ENCODE results near the gene BCL2L12.
"Not testable (repeated sequence)": the region's sequence is repeated elsewhere in the genome, so short reads cannot be mapped to it uniquely, and the experiment has no call there.

Gene BCL2L12, protein sequence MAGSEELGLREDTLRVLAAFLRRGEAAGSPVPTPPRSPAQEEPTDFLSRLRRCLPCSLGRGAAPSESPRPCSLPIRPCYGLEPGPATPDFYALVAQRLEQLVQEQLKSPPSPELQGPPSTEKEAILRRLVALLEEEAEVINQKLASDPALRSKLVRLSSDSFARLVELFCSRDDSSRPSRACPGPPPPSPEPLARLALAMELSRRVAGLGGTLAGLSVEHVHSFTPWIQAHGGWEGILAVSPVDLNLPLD

DNA sequence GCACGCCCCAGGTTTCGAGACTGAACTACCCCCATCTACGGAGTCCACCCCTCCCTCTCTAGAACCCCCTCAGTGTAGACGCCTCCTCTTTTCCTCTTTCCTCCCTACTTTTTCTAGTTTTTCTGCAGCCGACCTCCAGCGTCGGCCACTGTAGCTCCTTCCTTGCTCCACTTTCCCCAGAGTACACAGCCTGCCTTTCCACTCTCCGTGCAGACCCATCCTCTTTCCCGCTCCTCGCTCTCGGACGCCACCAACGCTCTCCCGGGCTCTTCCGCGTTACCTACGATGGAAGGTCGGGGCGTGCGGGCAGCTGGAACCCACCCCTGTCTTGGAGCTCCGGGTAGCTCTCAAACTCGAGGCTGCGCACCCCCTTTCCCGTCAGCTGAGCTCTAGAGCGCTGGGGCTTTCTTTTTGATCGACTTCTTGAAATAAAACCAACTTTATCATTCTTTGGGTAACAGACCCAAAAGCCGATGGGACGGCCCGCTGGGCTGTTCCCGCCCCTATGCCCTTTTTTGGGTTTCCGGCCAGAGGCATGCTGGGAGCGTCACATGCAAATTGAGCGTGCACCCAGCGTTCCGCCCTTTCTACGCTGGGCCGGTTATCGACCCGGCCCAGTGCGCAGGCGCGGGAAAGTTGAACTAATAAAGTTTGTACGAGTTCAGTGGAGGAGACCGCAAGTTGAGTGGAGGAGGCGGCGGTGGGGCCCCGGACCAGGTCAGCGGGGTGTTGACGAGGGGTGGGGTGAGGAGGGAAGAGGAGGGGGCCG lies at the start of gene BCL2L12, which contains the start of gene IRF3:
Gene BCL2L12 (plus strand): TSS at position 583 of the 769 bp plus-strand sequence. CDS start 760 bp downstream, outside the sequence.
Gene IRF3 (minus strand): TSS at position 507 of the 769 bp plus-strand sequence. CDS start 1,019 bp downstream, outside the sequence.
- DNase-seq = peak; percentile 98

GRCh38 chr19:49616532-49616931 lies 49.2 kb upstream of the BCL2L12 start:
- DNase-seq = no peak

- no peak for DNase-seq
Measured at GRCh38 chr19:49616945-49617344, 48.8 kb upstream of the BCL2L12 start.

DNA sequence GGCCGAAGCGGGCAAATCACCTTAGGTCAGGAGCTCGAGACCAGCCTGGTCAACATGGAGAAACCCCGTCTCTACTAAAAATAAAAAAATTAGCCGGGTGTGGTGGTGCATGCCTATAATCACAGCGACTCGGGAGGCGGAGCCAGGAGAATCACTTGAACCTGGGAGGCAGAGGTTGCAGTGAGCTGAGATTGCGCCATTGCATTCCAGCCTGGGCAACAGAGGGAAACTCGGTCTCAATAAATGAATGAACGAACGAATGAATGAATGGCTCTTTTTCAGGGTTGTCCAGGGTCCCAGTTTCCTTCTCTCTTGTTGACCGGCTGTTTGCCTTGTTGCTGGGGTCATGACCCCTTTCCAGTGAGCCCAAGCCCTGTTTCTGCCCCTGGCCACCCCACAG lies 47.9 kb upstream of the BCL2L12 start:
- DNase-seq = not testable (repeated sequence)

DNA sequence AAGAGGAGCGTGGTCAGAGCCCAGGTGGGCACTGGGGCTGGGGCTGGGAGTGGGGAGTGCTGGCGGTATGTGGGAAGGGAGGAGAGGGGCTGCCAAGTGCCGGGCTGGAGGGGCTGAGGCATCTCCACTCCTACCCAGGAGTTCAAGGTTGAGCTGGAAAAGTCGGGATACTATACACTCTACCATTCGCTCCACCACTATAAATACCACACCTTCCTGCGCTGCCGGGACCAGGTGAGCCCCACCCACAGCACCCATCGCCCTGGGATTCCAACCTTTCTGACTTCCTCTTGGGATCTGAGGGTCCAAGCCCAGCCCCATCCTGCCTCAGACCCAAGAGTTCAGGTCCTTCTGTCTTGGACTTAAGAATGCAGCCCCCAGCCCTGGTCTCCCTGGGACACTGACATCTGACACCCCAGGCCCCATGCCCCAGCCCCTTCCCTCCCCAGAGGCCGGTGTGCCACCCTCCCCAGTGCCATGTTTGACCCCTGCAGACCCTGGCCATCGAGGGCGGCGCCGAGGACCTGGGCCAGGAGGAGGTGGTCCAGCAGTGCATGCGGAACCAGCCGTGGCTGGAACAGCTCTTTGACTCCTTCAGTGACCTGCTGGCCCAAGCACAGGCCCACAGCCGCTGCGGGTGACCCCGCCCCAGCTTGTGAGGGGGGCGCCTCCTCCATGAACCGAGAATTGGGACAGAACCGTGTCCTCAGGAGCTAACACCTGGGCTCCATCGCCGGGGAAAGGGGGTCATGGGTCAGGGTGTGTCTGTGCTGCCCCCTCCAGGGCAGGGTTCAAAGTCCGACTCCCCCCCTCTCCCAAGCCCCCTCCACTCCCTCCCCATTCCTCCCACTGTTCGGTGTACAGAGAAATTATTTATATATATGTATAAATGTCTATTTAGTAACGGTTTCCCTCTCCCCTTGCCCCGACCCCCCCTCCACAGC lies 40.5 kb upstream of the BCL2L12 start:
- no peak for DNase-seq

DNA sequence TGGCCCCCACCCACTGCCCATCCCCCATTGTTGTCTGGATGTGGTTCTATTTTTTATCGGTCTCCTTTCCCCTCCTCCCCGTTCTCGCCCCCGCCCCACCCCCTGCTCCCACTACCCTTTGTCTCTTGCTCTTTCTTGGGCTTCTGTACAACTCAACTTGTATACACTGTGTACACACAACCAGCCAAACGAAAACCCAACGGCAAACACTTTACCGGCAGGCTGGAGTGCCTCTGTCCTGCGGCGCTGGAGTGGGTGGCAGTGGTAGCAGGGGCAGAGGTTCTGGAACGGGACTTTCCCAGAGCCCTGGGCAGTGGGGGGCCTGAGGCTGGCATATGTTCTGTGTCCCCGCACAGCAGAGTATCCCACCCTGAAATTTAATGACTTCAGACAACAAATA lies 39.5 kb upstream of the BCL2L12 start:
- no peak for DNase-seq

GRCh38 chr19:49629659-49630058 lies 36.1 kb upstream of the BCL2L12 start:
- no peak for DNase-seq

DNA sequence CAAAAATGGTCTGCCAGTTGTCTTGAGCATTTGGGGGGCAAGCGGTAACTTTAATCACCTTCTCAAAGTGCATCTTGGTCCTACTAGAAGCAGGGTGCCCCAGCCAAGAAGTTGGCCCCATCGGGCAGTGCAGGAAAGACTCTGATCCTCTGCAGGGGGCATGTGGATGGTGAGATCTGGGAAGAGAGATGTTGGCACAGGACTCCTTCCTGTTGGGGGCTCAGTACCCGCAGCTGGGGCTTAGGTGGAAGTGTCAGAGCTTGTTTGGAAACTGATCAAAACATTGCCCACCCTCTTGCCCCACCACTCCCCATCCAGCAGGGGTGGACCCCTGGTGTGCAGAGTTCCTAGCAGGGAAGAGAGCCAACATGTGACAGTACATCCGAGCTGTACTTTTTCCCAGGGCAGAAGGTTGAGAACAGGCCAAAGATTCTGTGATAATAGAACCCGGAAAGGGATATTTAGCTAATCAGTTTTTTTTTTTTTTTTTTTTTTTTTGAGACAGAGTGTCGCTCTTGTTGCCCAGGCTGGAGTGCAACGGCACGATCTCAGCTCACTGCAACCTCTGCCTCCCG lies 34.6 kb upstream of the BCL2L12 start:
- DNase-seq = no peak

GRCh38 chr19:49631610-49632192 lies 34.0 kb upstream of the BCL2L12 start:
- no peak for DNase-seq

- no peak for DNase-seq
Measured at GRCh38 chr19:49632576-49632975, 33.2 kb upstream of the BCL2L12 start.

DNA sequence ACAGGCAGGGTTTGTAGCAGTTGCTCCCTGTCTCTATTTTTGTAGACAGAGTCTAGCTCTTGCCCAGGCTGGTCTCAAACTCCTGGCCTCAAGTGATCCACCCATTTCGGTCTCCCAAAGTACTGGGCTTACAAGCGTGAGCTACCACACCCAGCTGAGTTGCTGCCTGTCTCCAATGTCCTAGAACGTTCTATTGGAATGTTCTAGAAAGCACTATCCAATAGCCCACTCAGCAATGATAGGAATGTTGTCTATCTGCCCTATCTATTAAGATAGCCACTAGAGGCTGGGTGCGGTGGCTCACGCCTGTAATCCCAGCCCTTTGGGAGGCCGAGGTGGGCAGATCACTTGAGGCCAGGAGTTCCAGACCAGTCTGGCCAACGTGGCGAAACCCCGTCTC lies 32.5 kb upstream of the BCL2L12 start:
- not testable (repeated sequence) for DNase-seq

DNA sequence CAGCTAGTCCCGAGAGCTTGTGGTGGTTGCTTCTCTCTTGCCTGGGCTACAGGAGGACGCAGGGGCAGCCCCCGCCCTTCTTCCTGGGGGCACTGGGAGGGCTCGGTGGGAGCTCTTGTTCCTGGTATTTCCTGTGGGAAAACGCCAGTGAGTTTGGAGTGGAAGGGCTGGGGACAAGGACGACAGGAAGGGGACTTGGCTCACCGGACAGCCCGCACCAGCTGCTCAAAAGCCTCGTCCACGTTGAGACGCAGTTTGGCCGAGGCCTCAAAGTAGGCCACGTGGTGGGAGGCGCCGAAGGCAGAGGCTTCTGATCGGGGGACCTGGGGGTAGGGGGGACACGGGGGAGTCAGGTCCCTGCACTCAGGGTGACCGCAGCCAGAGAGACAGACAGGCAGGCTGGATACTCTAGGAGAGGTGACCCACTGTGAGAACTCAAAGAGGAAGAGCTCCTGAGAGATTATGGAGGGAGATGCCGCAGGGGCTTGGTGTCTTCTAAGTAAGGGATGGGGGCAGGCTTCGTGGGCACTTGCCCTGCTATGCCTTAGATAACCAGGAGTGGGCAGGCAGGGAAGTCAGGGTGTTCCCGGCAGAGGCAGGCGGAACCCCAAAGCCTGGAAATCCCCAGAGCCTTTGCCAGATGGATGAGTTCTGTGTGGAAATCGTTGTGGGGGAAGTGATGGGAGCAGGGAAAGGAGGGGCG lies 30.1 kb upstream of the BCL2L12 start:
- DNase-seq = no peak

GRCh38 chr19:49636233-49636932 lies 29.4 kb upstream of the BCL2L12 start:
- DNase-seq = no peak

GRCh38 chr19:49637821-49638738 lies 27.7 kb upstream of the BCL2L12 start:
- DNase-seq = peak; percentile 92

- no peak for DNase-seq
Measured at GRCh38 chr19:49639401-49640112, 26.2 kb upstream of the BCL2L12 start.

DNA sequence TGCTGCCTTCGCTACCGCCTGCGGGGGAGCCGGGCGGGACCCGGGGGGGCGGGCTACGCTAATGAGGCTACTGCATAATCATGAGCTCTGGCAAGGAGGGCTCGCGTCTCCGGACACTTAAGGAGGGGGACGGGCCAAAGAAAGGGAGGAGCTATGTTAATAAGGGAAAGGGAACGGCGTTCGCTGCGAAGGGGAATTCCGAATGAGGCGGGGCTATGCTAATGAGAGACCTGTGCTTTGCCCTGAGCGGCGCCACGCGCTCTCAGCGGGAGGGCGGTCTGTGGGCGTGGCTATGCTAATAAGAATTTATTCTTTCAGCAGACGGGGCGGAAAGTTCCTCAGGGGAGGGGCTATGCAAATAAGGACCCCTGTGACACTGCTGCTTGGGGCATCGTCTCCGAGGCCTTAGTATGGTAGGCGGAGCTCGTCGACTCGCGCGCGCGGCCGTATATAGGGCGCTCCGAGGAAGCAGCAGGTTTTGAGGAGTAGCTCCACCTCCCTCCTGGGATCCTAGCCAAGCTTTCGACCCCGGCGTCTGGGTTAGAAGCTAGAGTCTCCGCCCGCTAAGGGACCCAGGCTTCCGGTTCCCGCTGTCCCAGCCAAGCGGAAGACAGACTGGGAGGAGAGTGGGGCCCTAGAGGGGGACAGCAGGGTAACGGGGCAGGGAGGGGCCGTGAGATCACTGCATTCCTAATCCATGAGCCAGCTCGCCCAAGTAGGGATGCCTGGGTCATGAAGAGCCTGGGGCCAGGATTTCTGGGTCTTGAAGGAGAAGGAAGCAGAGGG lies 25.4 kb upstream of the BCL2L12 start, which contains the start of gene RRAS:
Gene RRAS (minus strand): TSS at position 31 of the 786 bp plus-strand sequence. CDS start 45 bp downstream, outside the sequence.
- peak; percentile 100 for DNase-seq

GRCh38 chr19:49641688-49642491 lies 23.8 kb upstream of the BCL2L12 start, which contains the start of gene SCAF1:
Gene SCAF1, plus strand, starts transcription at chr19:49642209. Its CDS starts 2,818 bp downstream, at chr19:49645027.
- DNase-seq = peak; percentile 100

Data from islet precursor cell (in vitro differentiated cells).